ENCODE data around the gene BCAS3.
"Not testable (repeated sequence)": the region's sequence is repeated elsewhere in the genome, so short reads cannot be mapped to it uniquely, and the experiment has no call there.

BCAS3 gene

DNA sequence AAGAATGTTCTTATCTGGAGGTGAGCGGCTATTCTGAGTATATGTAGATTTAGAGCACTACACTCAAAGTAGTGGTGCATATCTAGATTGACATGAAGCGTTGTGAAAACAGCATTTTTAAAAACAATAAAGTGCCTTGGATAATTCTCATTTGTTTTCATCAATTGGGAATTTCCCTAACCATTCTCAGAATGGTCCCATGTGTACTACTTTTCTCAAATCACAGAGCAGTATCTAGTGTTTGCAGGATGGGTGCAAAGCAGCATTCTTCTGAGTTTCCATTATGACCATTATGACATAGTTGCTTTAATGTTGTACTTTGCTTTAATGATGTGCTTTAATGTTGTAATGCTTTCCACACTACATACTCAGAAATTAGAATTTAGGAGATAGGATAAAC is 16.2 kb upstream of the BCAS3 start:
- TF ChIP-seq, protein P1, sequence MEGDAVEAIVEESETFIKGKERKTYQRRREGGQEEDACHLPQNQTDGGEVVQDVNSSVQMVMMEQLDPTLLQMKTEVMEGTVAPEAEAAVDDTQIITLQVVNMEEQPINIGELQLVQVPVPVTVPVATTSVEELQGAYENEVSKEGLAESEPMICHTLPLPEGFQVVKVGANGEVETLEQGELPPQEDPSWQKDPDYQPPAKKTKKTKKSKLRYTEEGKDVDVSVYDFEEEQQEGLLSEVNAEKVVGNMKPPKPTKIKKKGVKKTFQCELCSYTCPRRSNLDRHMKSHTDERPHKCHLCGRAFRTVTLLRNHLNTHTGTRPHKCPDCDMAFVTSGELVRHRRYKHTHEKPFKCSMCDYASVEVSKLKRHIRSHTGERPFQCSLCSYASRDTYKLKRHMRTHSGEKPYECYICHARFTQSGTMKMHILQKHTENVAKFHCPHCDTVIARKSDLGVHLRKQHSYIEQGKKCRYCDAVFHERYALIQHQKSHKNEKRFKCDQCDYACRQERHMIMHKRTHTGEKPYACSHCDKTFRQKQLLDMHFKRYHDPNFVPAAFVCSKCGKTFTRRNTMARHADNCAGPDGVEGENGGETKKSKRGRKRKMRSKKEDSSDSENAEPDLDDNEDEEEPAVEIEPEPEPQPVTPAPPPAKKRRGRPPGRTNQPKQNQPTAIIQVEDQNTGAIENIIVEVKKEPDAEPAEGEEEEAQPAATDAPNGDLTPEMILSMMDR (IDR thresholded peaks at IDR 0.05; ENCODE audit: low read depth, low read length, missing control alignments) = no peak
- no peak for DNase-seq
- H3K27me3 ChIP-seq (replicated peaks) = no peaks in the 10 kb centered on the region
- in situ Hi-C loops (cut with HindIII; ENCODE audit: low pct_ligation_motif_present, low sequenced_read_pairs) = no loop called here
- H3K27ac ChIP-seq = no peak overlapping the region
- H3K36me3 ChIP-seq (replicated peaks) = peaks cover 2% of the 10 kb centered on the region
- H3K4me3 ChIP-seq (ENCODE audit: low read depth, low read length) = no peak overlapping the region

DNA sequence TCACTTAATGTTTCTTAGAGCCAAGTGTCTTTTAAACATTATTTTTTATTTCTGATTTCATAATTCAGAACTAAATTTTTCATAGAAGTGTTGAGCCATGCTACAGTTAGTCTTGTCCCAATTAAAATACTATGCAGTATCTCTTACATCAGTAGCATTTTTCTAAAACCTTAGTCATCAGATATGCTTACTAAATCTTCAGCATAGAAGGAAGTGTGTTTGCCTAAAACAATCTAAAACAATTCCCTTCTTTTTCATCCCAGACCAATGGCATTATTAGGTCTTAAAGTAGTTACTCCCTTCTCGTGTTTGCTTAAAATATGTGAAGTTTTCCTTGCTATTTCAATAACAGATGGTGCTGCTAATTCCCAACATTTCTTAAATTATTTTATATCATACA is 13.6 kb upstream of the BCAS3 start:
- H3K27me3 ChIP-seq (replicated peaks) = no peaks in the 10 kb centered on the region
- in situ Hi-C loops (cut with HindIII; ENCODE audit: low pct_ligation_motif_present, low sequenced_read_pairs) = no loop called here
- H3K27ac ChIP-seq = no peak overlapping the region
- H3K4me3 ChIP-seq (ENCODE audit: low read depth, low read length) = no peak overlapping the region
- TF ChIP-seq, protein P1 (IDR thresholded peaks at IDR 0.05; ENCODE audit: low read depth, low read length, missing control alignments) = no peak
- DNase-seq = no peak
- no peaks in the 10 kb centered on the region for H3K36me3 ChIP-seq (replicated peaks)

DNA sequence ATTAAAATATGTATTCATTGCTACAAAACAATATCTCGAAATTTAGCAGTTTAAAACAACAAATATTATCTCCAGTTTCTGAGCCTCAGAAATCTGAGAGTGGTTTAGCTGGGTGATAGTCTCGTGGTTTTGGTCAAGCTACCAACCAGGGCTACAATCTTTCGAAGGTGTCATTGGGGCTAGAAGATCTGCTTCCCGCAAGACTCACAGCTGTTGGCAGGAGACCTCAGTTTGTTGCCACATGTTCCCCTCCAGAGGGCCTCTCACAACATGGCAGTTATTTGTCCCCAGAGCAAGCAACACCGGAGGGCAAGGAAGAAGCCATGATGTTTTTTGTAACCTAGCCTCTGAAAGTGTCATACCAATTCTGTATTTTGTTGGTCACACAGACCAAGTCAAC is 12.0 kb upstream of the BCAS3 start:
- no peak for DNase-seq
- Histone ChIP-seq H3K27ac (no peak overlapping the region), H3K4me3 (ENCODE audit: low read depth, low read length) (no peak overlapping the region), H3K27me3 (replicated peaks) (no peaks in the 10 kb centered on the region), H3K36me3 (replicated peaks) (no peaks in the 10 kb centered on the region)
- TF ChIP-seq, protein P1 (IDR thresholded peaks at IDR 0.05; ENCODE audit: low read depth, low read length, missing control alignments) = no peak
- in situ Hi-C loops (cut with HindIII; ENCODE audit: low pct_ligation_motif_present, low sequenced_read_pairs) = no loop called here

DNA sequence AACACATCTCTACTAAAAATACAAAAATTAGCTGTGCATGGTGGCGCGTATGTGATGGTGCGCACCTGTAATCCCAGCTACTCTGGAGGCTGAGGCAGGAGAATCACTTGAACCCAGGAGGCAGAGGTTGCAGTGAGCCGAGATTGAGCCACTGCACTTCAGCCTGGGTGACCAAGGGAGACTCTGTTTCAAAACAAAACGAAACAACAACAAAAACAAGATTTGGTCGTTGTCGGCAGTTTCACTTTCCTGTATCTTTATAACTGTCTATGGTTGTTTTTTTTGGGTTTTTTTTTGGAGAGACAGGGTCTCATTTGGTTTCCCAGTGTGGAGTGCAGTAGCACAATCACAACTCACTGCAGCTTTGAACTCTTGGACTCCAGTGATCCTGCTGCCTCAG is 8.9 kb upstream of the BCAS3 start:
- in situ Hi-C loops (cut with HindIII; ENCODE audit: low pct_ligation_motif_present, low sequenced_read_pairs); H3K27me3 ChIP-seq (replicated peaks); H3K27ac ChIP-seq; DNase-seq; H3K36me3 ChIP-seq (replicated peaks); H3K4me3 ChIP-seq (ENCODE audit: low read depth, low read length): not testable (repeated sequence)

DNA sequence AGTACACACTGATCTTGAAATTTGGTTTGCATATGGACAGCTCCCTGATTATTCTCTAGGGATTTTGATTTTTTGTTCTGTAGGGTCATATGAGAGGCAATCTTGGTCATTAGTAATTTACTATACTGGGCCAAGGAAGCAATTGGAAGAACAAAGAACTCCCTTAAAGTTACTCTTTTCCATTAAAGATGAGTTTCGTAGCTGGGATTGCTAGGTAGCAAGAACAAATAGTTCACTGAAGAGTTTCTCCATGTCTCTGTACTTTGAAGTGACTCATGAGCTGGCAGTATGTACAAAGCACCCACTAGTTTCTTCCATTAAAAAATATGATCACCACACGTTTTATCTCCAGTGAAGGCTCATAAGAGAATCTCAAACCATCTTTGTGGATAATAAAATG is 6.2 kb upstream of the BCAS3 start:
- Histone ChIP-seq H3K27me3 (replicated peaks) (no peaks in the 10 kb centered on the region), H3K36me3 (replicated peaks) (no peaks in the 10 kb centered on the region), H3K4me3 (ENCODE audit: low read depth, low read length) (no peak overlapping the region), H3K27ac (no peak overlapping the region)
- no peak for DNase-seq
- in situ Hi-C loops (cut with HindIII; ENCODE audit: low pct_ligation_motif_present, low sequenced_read_pairs) = no loop called here
- TF ChIP-seq, protein P1 (IDR thresholded peaks at IDR 0.05; ENCODE audit: low read depth, low read length, missing control alignments) = no peak

DNA sequence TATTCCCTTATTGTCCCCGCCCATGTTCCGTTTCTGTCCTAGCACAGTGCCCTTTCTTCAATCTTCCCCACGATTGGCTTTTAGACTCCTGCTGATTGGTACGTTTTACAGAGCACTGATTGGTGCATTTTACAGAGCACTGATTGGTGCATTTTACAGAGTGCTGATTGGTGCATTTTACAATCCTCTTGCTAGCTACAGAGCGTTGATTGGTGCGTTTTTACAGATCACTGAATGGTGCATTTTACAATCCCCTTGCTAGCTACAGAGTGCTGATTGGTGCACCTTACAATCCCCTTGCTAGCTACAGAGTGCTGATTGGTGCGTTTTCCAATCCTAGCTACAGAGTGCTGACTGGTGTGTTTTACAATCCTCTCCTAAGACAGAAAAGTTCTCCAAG is 3.0 kb upstream of the BCAS3 start:
- H3K4me3 ChIP-seq (ENCODE audit: low read depth, low read length); in situ Hi-C loops (cut with HindIII; ENCODE audit: low pct_ligation_motif_present, low sequenced_read_pairs): not testable (repeated sequence)

DNA sequence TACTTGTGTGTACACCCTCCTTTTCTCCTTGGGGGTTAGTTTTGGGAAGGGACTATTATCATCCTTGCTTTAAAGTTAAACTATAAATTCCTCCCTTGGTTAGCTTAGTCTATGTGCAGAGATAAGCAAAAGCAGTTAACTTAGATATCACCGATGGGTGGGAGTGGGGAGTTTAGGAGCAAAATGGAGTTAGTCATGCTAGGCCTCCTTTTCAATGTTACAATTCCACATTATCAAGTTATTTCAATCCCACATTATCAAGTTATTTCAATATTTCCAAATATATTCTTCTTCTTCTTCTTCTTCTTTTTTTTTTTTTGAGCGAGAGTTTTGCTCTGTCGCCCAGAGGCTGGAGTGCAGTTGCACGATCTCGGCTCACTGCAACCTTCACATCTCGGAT is 1.7 kb upstream of the BCAS3 start:
- Histone ChIP-seq H3K36me3 (replicated peaks) (no peaks in the 10 kb centered on the region), H3K27ac (no peak overlapping the region), H3K27me3 (replicated peaks) (no peaks in the 10 kb centered on the region), H3K4me3 (ENCODE audit: low read depth, low read length) (no peak overlapping the region)
- in situ Hi-C loops (cut with HindIII; ENCODE audit: low pct_ligation_motif_present, low sequenced_read_pairs) = no loop called here
- no peak for DNase-seq
- TF ChIP-seq, protein P1 (IDR thresholded peaks at IDR 0.05; ENCODE audit: low read depth, low read length, missing control alignments) = no peak

More for the DNA sequence above, 3.0 kb upstream of the BCAS3 start:
- H3K27me3 ChIP-seq (replicated peaks); H3K27ac ChIP-seq; H3K36me3 ChIP-seq (replicated peaks); DNase-seq: not testable (repeated sequence)

Data from brain microvascular endothelial cell (primary cell).